H9 (cell line): ENCODE results near the gene POU3F3. TPM values are rescaled to one million over a fixed set of nuclear protein-coding genes. Genes with fewer than 3 reads are reported as not detected.

Experiments
- DNase-seq: peaks from one replicate; pipeline ENCODE4 v3.0.0-alpha.2; 2017
- H2AFZ ChIP-seq: one replicate; pipeline ENCODE4 v1.6.1; 2013; ENCODE audit warnings: mild to moderate bottlenecking, low read length, control low read depth, moderate library complexity
- H2AK5ac ChIP-seq: 2 replicates; pipeline ENCODE4 v1.6.1; 2013; ENCODE audit warnings: low read length, control low read depth, mixed read lengths; ENCODE audit not compliant: insufficient read length
- H2BK120ac ChIP-seq: one replicate; pipeline ENCODE4 v1.6.1; 2013; ENCODE audit warnings: low read depth, mild to moderate bottlenecking, low read length, control low read depth, inconsistent platforms; ENCODE audit not compliant: poor library complexity, severe bottlenecking
- H2BK12ac ChIP-seq: 2 replicates; pipeline ENCODE4 v1.6.1; 2013; ENCODE audit warnings: low read length, control low read depth, mixed read lengths, low read depth; ENCODE audit not compliant: insufficient read length
- H2BK15ac ChIP-seq: 2 replicates; pipeline ENCODE4 v1.6.1; 2013; ENCODE audit warnings: low read depth, low read length, control low read depth
- H2BK20ac ChIP-seq: one replicate; pipeline ENCODE4 v1.6.1; 2013; ENCODE audit warnings: low read depth, mild to moderate bottlenecking, low read length, control low read depth, inconsistent platforms; ENCODE audit not compliant: poor library complexity, severe bottlenecking
- H2BK5ac ChIP-seq: 2 replicates; pipeline ENCODE4 v1.6.1; 2013; ENCODE audit warnings: low read length, control low read depth, mixed read lengths; ENCODE audit not compliant: insufficient read length
- H3K14ac ChIP-seq: 2 replicates; pipeline ENCODE4 v1.6.1; 2013; ENCODE audit warnings: low read length, control low read depth; ENCODE audit not compliant: insufficient read depth
- H3K18ac ChIP-seq: 2 replicates; pipeline ENCODE4 v1.6.1; 2013; ENCODE audit warnings: low read depth, mild to moderate bottlenecking, mixed read lengths, low read length, control low read depth; ENCODE audit not compliant: insufficient read length
- H3K23ac ChIP-seq: 2 replicates; pipeline ENCODE4 v1.6.1; 2013; ENCODE audit warnings: low read length, control low read depth, mixed read lengths, low read depth; ENCODE audit not compliant: insufficient read length
- H3K23me2 ChIP-seq: 2 replicates; pipeline ENCODE4 v1.6.1; 2013; ENCODE audit warnings: low read depth, mild to moderate bottlenecking, mixed read lengths, low read length, control low read depth; ENCODE audit not compliant: insufficient read length, poor library complexity, severe bottlenecking
- H3K27ac ChIP-seq: 2 replicates; pipeline ENCODE4 v1.5.1; 2013; ENCODE audit warnings: low read length, control low read depth, mixed read lengths, low read depth; ENCODE audit not compliant: insufficient read length
- H3K27me3 ChIP-seq: 2 replicates; pipeline ENCODE4 v1.6.1; 2013; ENCODE audit warnings: low read length, control low read depth, inconsistent platforms; ENCODE audit not compliant: insufficient read depth
- H3K4ac ChIP-seq: 2 replicates; pipeline ENCODE4 v1.6.1; 2013; ENCODE audit warnings: low read depth, mild to moderate bottlenecking, control low read depth, inconsistent platforms, low read length, moderate library complexity
- H3K4me1 ChIP-seq: 2 replicates; pipeline ENCODE4 v1.6.1; 2013; ENCODE audit warnings: low read length, control low read depth, inconsistent platforms; ENCODE audit not compliant: insufficient read depth
- H3K4me2 ChIP-seq: 2 replicates; pipeline ENCODE4 v1.6.1; 2013; ENCODE audit warnings: low read length, control low read depth, mixed read lengths; ENCODE audit not compliant: insufficient read length, insufficient read depth
- H3K56ac ChIP-seq: 2 replicates; pipeline ENCODE4 v1.6.1; 2013; ENCODE audit warnings: low read depth, mild to moderate bottlenecking, mixed read lengths, low read length, control low read depth; ENCODE audit not compliant: insufficient read length
- H3K79me1 ChIP-seq: 2 replicates; pipeline ENCODE4 v1.6.1; 2013; ENCODE audit warnings: low read depth, mild to moderate bottlenecking, moderate library complexity, low read length, control low read depth, inconsistent platforms; ENCODE audit not compliant: insufficient read depth, poor library complexity, severe bottlenecking
- H3K79me2 ChIP-seq: 2 replicates; pipeline ENCODE4 v1.6.1; 2013; ENCODE audit warnings: low read length, control low read depth, inconsistent platforms; ENCODE audit not compliant: insufficient read depth
- H3K9ac ChIP-seq: 2 replicates; pipeline ENCODE4 v1.6.1; 2013; ENCODE audit warnings: low read length, control low read depth, mixed read lengths; ENCODE audit not compliant: insufficient read length; ENCODE audit errors: extremely low read depth
- H3K9me3 ChIP-seq: one replicate; pipeline ENCODE4 v1.6.1; 2013; ENCODE audit warnings: low read depth, low read length, inconsistent platforms; ENCODE audit not compliant: control insufficient read depth
- H3T11ph ChIP-seq: one replicate; pipeline ENCODE4 v1.6.1; 2013; ENCODE audit warnings: mild to moderate bottlenecking, low read length, control low read depth, inconsistent platforms
- H4K20me1 ChIP-seq: one replicate; pipeline ENCODE4 v1.6.1; 2013; ENCODE audit not compliant: control insufficient read depth, insufficient read length, insufficient read depth
- H4K5ac ChIP-seq: 2 replicates; pipeline ENCODE4 v1.6.1; 2013; ENCODE audit warnings: low read depth, mild to moderate bottlenecking, mixed read lengths, low read length, control low read depth; ENCODE audit not compliant: insufficient read length
- H4K8ac ChIP-seq: replicated peaks from 2 replicates; pipeline ENCODE4 v1.6.1; 2013; ENCODE audit warnings: low read length, control low read depth, mixed read lengths, low read depth; ENCODE audit not compliant: insufficient read length
- H4K91ac ChIP-seq: 2 replicates; pipeline ENCODE4 v1.6.1; 2013; ENCODE audit warnings: low read depth, mild to moderate bottlenecking, moderate library complexity, mixed read lengths, low read length, control low read depth; ENCODE audit not compliant: insufficient read length
- H3K27ac Mint-ChIP-seq, 3 experiments: 2 replicates in 2 of 3; 3 replicates in 1 of 3; pipeline ENCODE4 v1.8.0; 2020 to 2021; ENCODE audit warnings: mixed read lengths in 3 of 3, mild to moderate bottlenecking in 1 of 3, moderate library complexity in 1 of 3
- H3K27me3 Mint-ChIP-seq: 2 replicates; pipeline ENCODE4 v1.8.0; 2021; ENCODE audit warnings: low read depth, mild to moderate bottlenecking, moderate library complexity, mixed read lengths
- H3K36me3 Mint-ChIP-seq, 3 experiments: 2 replicates in 2 of 3; 3 replicates in 1 of 3; pipeline ENCODE4 v1.8.0; 2020 to 2021; ENCODE audit warnings: low read depth in 3 of 3, mixed read lengths in 3 of 3; ENCODE audit not compliant: insufficient read depth in 1 of 3
- H3K4me1 Mint-ChIP-seq, 2 experiments: 2 replicates each; pipeline ENCODE4 v1.8.0; 2020; ENCODE audit warnings: mixed read lengths in 2 of 2
- H3K4me3 Mint-ChIP-seq, 2 experiments: 2 replicates in 1 of 2; 3 replicates in 1 of 2; pipeline ENCODE4 v1.8.0; 2020 to 2021; ENCODE audit warnings: mild to moderate bottlenecking in 2 of 2, mixed read lengths in 2 of 2, moderate library complexity in 1 of 2
- H3K9me3 Mint-ChIP-seq, 2 experiments: 2 replicates in 1 of 2; 3 replicates in 1 of 2; pipeline ENCODE4 v1.8.0; 2020; ENCODE audit warnings: mild to moderate bottlenecking in 2 of 2, mixed read lengths in 2 of 2, moderate library complexity in 1 of 2
- CTCF ChIP-seq: fragments of 200-600 bp; sonication (generic); conservative IDR thresholded peaks from 3 replicates; pipeline ENCODE4 v1.8.0; 2021; ENCODE audit warnings: antibody characterized with exemption, mild to moderate bottlenecking
- WGBS: extraction: QIAGEN DNeasy Blood & Tissue Kit; methylation state at CpG from one replicate; pipeline ENCODE4 v1.1.7; 2013; ENCODE audit warnings: missing lambda C conversion rate, low lambda C conversion rate, mixed read lengths; ENCODE audit not compliant: insufficient read length; ENCODE audit errors: extremely low coverage; 5-methylcytosine and 5-hydroxymethylcytosine counted together
- total RNA-seq: library from RNA; stranded (reverse); gene quantifications from 2 replicates; pipeline ENCODE4 v1.2.1, GENCODE V29; 2021

Gene POU3F3
- total RNA-seq, 1 experiment from 2014 or later, result not detected

DNA sequence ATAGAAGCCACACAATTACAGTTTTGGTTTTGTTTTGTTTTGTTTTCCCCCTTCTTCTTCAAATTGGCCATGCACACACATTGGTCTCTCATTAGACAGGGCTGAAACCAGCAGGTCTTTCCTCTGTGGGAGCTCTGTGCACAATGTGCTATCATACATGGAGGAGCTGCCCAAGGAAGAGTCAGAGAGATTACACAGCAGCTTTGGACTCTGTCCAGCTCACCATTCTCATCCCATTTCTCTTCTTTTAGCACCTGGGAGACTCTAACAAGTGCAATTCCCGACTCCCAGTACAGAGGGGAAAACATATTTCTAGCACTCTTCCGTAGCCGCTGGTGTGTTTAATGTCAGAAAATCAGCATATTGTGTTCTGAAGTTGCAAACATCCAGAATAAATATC is 29.4 kb downstream of the POU3F3 start:
- H2BK120ac ChIP-seq, result no peak overlapping the region
- H3K4me3 Mint-ChIP-seq, result no peak overlapping the region
- H4K5ac ChIP-seq, result no peak overlapping the region
- no peak overlapping the region for H3K9ac ChIP-seq
- no peaks in the 10 kb centered on the region for H3K4me1 ChIP-seq
- no peak overlapping the region for H3K23ac ChIP-seq
- no CpG with 5 or more reads among the region's 3 CpGs for WGBS
- H3K18ac ChIP-seq, result no peak overlapping the region
- no peak overlapping the region for H3K4ac ChIP-seq
- no peak overlapping the region for H3T11ph ChIP-seq
- H3K23me2 ChIP-seq, result no peaks in the 10 kb centered on the region
- H3K4me1 Mint-ChIP-seq, result peaks cover 13 to 19% of the 10 kb centered on the region in 2 experiments
- DNase-seq, result no peak
- H3K36me3 Mint-ChIP-seq, result no peaks in the 10 kb centered on the region
- no peak overlapping the region for H3K27ac ChIP-seq
- H2AFZ ChIP-seq, result no peak overlapping the region
- H2BK12ac ChIP-seq, result no peak overlapping the region
- H2BK5ac ChIP-seq, result no peak overlapping the region
- H3K4me2 ChIP-seq, result no peak overlapping the region
- H3K27me3 Mint-ChIP-seq, result peaks cover 62% of the 10 kb centered on the region
- H4K8ac ChIP-seq, result no peak overlapping the region
- no peak overlapping the region for H3K27ac Mint-ChIP-seq
- no peaks in the 10 kb centered on the region for H3K27me3 ChIP-seq
- no peak overlapping the region for H4K91ac ChIP-seq
- no peak overlapping the region for H2BK15ac ChIP-seq
- H3K56ac ChIP-seq, result no peak overlapping the region
- no peaks in the 10 kb centered on the region; a peak in 2 of 5 replicates for H3K9me3 Mint-ChIP-seq
- no peak overlapping the region for H2BK20ac ChIP-seq
- TF ChIP-seq CTCF, result no peak
- H3K79me1 ChIP-seq, result no peaks in the 10 kb centered on the region
- no peak overlapping the region for H2AK5ac ChIP-seq
- H3K14ac ChIP-seq, result no peak overlapping the region
- no peaks in the 10 kb centered on the region for H3K79me2 ChIP-seq
- H3K9me3 ChIP-seq, result no peaks in the 10 kb centered on the region
- no peaks in the 10 kb centered on the region for H4K20me1 ChIP-seq
